Parathyroid adenoma (tissue), 2 donors: ENCODE measurements around the gene SPRED1.

Experiments
- H2AFZ ChIP-seq: fragments of 300-600 bp; sonication (generic); one replicate; pipeline ENCODE4 v1.7.0; 2017; ENCODE audit warnings: antibody characterized with exemption, mild to moderate bottlenecking
- H3K27ac ChIP-seq: fragments of 300-600 bp; sonication (generic); one replicate; pipeline ENCODE4 v1.7.0; 2017
- H3K27me3 ChIP-seq: fragments of 300-600 bp; sonication (generic); one replicate; pipeline ENCODE4 v1.7.0; 2017; ENCODE audit warnings: low read length; ENCODE audit not compliant: control insufficient read depth, insufficient read depth
- H3K36me3 ChIP-seq: fragments of 300-600 bp; sonication (generic); one replicate; pipeline ENCODE4 v1.7.0; 2017; ENCODE audit warnings: low read length; ENCODE audit not compliant: control insufficient read depth, insufficient read depth
- H3K4me1 ChIP-seq: fragments of 300-600 bp; sonication (generic); one replicate; pipeline ENCODE4 v1.7.0; 2017; ENCODE audit warnings: control low read depth
- H3K4me2 ChIP-seq: fragments of 300-600 bp; sonication (generic); one replicate; pipeline ENCODE4 v1.7.0; 2017; ENCODE audit warnings: low read length
- H3K4me3 ChIP-seq: fragments of 300-600 bp; sonication (generic); one replicate; pipeline ENCODE4 v1.7.0; 2017; ENCODE audit warnings: low read depth, low read length
- H3K79me2 ChIP-seq: fragments of 300-600 bp; sonication (generic); one replicate; pipeline ENCODE4 v1.7.0; 2017; ENCODE audit warnings: control low read depth
- H3K9ac ChIP-seq: fragments of 300-600 bp; sonication (generic); one replicate; pipeline ENCODE4 v1.7.0; 2017; ENCODE audit warnings: mild to moderate bottlenecking
- H3K9me3 ChIP-seq: fragments of 300-600 bp; sonication (generic); one replicate; pipeline ENCODE4 v1.7.0; 2017; ENCODE audit warnings: low read length; ENCODE audit not compliant: control insufficient read depth
- CTCF ChIP-seq: fragments of 300-600 bp; sonication (generic); IDR thresholded peaks from one replicate; pipeline ENCODE4 v1.7.0; 2017; ENCODE audit warnings: antibody characterized with exemption, mild to moderate bottlenecking
- donor health status: primary hyperparathyroidism.

The SPRED1 gene

GRCh38 chr15:38300395-38300794 lies 47.8 kb downstream of the SPRED1 start:
- Histone ChIP-seq H3K9me3 (no peaks in the 10 kb centered on the region), H3K9ac (no peak overlapping the region), H3K27me3 (no peaks in the 10 kb centered on the region), H3K36me3 (no peaks in the 10 kb centered on the region), H3K4me1 (no peaks in the 10 kb centered on the region), H3K4me3 (no peak overlapping the region), H3K27ac (no peak overlapping the region), H3K79me2 (no peaks in the 10 kb centered on the region), H2AFZ (no peak overlapping the region), H3K4me2 (no peak overlapping the region)
- TF ChIP-seq CTCF, result no peak

- H3K27ac ChIP-seq, result no peak overlapping the region
- no peaks in the 10 kb centered on the region for H3K4me1 ChIP-seq
- H3K27me3 ChIP-seq, result no peaks in the 10 kb centered on the region
- no peak overlapping the region for H3K4me2 ChIP-seq
- no peaks in the 10 kb centered on the region for H3K79me2 ChIP-seq
- H3K9me3 ChIP-seq, result no peaks in the 10 kb centered on the region
- no peak overlapping the region for H3K9ac ChIP-seq
- H3K4me3 ChIP-seq, result no peak overlapping the region
- no peak for TF ChIP-seq CTCF
- H2AFZ ChIP-seq, result no peak overlapping the region
- H3K36me3 ChIP-seq, result no peaks in the 10 kb centered on the region
Measured at GRCh38 chr15:38304481-38304880, 51.8 kb downstream of the SPRED1 start.

DNA sequence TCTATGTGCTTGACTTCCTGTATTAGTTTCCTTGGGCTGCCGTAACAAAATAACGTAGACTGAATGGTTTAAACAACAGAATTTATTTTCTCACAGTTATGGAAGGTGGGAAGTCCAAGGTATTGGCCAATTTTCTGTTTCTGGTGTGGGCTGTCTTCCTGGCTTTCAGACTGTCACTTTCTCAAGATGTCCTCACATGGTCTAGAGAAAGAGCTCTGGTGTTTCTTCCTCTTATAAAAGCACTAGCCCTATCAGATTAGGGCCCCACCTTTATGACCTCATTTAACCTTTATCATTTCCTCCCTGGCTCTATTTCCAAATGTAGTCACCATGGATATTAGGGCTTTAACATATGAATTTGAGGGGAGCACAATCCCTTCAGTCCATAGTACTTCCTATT lies 54.6 kb downstream of the SPRED1 start:
- Histone ChIP-seq H3K79me2 (peaks cover 2% of the 10 kb centered on the region), H3K27me3 (no peaks in the 10 kb centered on the region), H3K27ac (no peak overlapping the region), H3K36me3 (no peaks in the 10 kb centered on the region), H3K4me1 (no peaks in the 10 kb centered on the region), H3K9me3 (no peaks in the 10 kb centered on the region), H2AFZ (no peak overlapping the region), H3K9ac (no peak overlapping the region), H3K4me3 (no peak overlapping the region), H3K4me2 (no peak overlapping the region)
- TF ChIP-seq CTCF, result no peak

GRCh38 chr15:38307861-38308641 lies 55.4 kb downstream of the SPRED1 start:
- H3K9ac ChIP-seq, result no peak overlapping the region

More at GRCh38 chr15:38307861-38308641, 55.4 kb downstream of the SPRED1 start:
- H2AFZ ChIP-seq, result no peak overlapping the region
- H3K79me2 ChIP-seq, result peaks cover 2% of the 10 kb centered on the region
- no peaks in the 10 kb centered on the region for H3K36me3 ChIP-seq
- H3K4me3 ChIP-seq, result no peak overlapping the region
- H3K27me3 ChIP-seq, result no peaks in the 10 kb centered on the region
- no peak overlapping the region for H3K4me2 ChIP-seq
- no peak overlapping the region for H3K27ac ChIP-seq
- no peak for TF ChIP-seq CTCF
- H3K9me3 ChIP-seq, result no peaks in the 10 kb centered on the region
- no peaks in the 10 kb centered on the region for H3K4me1 ChIP-seq
